Activated T-helper 1 cell treated with anti-CD3 and anti-CD28 coated beads, Interleukin-12 subunit alpha, Interleukin-12 subunit beta, Interleukin-2, Interleukin-4 antibody, amounts not matched to agents 30 ng/mL and 10 ng/mL and 1 ng/mL, durations not matched to agents 14 hours and 24 hours and 36 hours (primary cell): ENCODE data around the gene ARL10. TPM values are rescaled to one million over a fixed set of nuclear protein-coding genes. Genes with fewer than 3 reads are reported as not detected.
"Not testable (repeated sequence)": the region's sequence is repeated elsewhere in the genome, so short reads cannot be mapped to it uniquely, and the experiment has no call there.

Experiments
- DNase-seq: peaks from one replicate; pipeline ENCODE4 v3.0.0; 2021; ENCODE audit warnings: low spot score
- H3K27ac Mint-ChIP-seq: one replicate; pipeline ENCODE4 v1.8.0; 2021; ENCODE audit warnings: mild to moderate bottlenecking, mixed read lengths
- H3K27me3 Mint-ChIP-seq: one replicate; pipeline ENCODE4 v1.8.0; 2022; ENCODE audit warnings: mild to moderate bottlenecking, moderate library complexity, mixed read lengths; ENCODE audit not compliant: insufficient read depth
- H3K36me3 Mint-ChIP-seq: one replicate; pipeline ENCODE4 v1.8.0; 2021; ENCODE audit warnings: low read depth, mixed read lengths
- H3K4me1 Mint-ChIP-seq: one replicate; pipeline ENCODE4 v1.8.0; 2021; ENCODE audit warnings: low read depth, mixed read lengths
- H3K4me3 Mint-ChIP-seq: one replicate; pipeline ENCODE4 v1.8.0; 2021; ENCODE audit warnings: mild to moderate bottlenecking, moderate library complexity, mixed read lengths
- H3K9me3 Mint-ChIP-seq: one replicate; pipeline ENCODE4 v1.8.0; 2021; ENCODE audit warnings: mixed read lengths
- intact Hi-C: fragments of 100-400 bp; cut with micrococcal nuclease; formaldehyde crosslinking; loops from one replicate; pipeline ENCODE4 v1.15.1; 2024
- total RNA-seq: library from RNA; stranded (reverse); gene quantifications from 2 replicates; pipeline ENCODE4 v1.2.3, GENCODE V29; 2022

ARL10 gene
- total RNA-seq, 1 donor from 2014 or later, result 22.3 TPM

DNA sequence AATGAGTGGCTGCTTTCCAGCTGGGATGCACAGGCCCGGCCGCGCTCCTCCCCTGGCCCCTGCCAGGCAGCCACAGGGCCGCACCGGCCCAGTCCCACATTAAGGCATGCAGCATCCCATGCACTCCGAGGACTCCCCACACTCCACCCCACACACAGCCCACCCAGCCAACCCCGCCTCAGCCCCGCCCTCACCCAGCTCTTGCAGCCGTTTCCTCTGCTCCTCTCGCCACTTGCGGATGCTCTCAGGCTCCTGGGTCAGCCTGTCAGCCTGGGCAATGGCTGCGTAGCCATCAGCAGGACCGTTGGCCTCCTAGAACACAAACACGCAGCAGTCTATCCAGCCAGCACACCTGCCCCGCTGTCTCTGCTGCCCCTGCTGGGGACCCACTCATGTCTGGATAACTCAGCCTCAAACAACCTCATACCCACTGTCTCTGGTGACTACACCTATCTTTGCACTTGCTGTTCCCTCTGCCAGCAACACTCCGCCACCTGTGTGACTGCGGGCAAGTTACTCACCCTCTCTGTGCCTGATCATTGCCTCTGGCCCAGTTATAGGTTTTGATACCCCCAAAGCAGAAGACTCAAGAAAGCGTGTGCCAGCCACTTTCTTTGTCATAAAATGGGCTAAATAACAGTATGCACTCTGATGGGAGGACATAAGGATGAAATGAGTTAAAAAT is 32.6 kb downstream of the ARL10 start:
- Mint-ChIP-seq H3K36me3 (peaks cover 14% of the 10 kb centered on the region), H3K9me3 (no peaks in the 10 kb centered on the region), H3K4me1 (no peaks in the 10 kb centered on the region), H3K27me3 (no peaks in the 10 kb centered on the region), H3K27ac (no peak overlapping the region), H3K4me3 (no peak overlapping the region)
- no peak for DNase-seq
- intact Hi-C loops, result no loop called here

DNA sequence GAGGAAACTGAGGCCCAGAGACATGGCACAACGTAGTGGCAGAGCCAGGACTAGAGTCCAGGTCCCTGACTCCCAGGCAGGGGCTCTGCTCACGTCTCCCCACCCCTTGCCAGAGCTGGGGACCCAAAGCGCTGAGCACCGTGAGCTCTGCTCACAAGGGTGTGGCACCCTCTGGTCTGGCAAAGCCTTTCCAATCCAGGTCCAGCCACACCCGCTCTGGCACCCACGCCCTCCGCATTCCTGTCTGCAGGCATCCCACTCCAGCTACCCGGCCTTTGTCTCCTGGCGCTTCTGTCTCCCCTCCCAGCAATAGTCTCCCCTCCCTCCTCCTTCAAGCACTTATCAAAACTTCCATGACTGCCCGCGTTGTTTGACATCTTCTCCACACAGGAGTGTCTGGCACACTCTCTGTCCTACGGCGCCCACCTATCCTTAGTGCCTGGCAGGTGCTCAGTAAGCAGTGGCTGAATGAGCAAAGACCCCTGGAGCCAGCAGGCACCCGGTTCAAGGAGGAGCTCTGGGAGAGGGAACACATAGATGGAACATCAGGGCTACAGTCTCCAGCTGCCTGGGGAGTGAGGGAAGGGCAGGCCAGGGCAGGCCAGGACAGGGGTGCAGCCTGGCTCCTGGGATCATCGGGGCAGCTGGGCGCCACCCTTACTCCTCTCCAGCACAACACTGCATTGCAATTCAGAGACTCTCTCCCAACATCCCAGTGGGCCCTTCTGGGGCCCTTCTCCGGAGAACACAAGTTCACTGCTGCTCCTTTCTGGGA is 35.3 kb downstream of the ARL10 start:
- intact Hi-C loops, result no loop called here
- Mint-ChIP-seq H3K4me3 (no peak overlapping the region), H3K36me3 (peaks cover 12% of the 10 kb centered on the region), H3K4me1 (no peaks in the 10 kb centered on the region), H3K27ac (no peak overlapping the region), H3K27me3 (no peaks in the 10 kb centered on the region), H3K9me3 (no peaks in the 10 kb centered on the region)
- no peak for DNase-seq

- Mint-ChIP-seq H3K36me3 (peaks cover 12% of the 10 kb centered on the region), H3K9me3 (no peaks in the 10 kb centered on the region), H3K27me3 (no peaks in the 10 kb centered on the region), H3K4me1 (no peaks in the 10 kb centered on the region), H3K27ac (no peak overlapping the region), H3K4me3 (no peak overlapping the region)
- DNase-seq, result no peak
- intact Hi-C loops, result no loop called here
Observed at GRCh38 chr5:176401281-176402205, 36.3 kb downstream of the ARL10 start.

DNA sequence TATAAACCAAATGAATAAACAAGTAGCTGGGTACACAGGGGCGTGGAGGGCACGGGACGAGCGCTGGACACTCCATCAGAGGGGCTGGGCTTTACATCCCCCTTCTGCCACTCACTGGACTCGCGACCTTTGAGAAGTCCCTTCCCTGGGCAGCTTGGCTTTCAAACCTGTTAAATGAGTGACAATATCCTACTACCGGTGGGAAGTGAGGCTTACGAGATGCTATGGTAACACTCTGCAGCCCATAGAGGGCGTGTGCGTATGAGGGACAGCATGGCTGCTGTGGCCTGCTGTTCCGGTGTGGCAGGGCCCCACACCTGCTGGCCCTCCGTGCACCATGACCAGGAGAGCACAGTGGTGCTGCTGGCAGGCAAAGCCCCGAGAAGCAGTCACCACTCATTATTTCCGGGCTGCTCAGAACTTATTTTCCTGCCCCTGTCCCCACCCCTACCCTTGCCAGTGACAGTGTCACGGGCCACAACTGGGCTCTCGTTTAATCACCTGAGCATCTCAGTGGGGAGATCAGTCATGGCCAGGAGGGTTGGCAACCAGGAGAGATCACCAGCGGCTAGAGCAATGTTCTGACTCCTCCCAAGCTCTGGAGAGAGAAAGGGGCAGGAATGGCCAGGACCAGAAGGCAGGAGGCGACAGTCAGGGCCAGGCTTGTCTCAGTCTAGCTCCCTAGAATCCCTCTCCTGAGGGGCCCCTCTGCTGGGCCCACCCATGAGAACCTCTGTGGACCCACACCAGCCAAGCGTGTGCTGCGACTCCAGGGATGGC is 40.6 kb downstream of the ARL10 start:
- H3K4me3 Mint-ChIP-seq, result no peak overlapping the region
- DNase-seq, result no peak
- peaks cover 14% of the 10 kb centered on the region for H3K36me3 Mint-ChIP-seq
- no peak overlapping the region for H3K27ac Mint-ChIP-seq
- H3K4me1 Mint-ChIP-seq, result peaks cover 2% of the 10 kb centered on the region
- no peaks in the 10 kb centered on the region for H3K27me3 Mint-ChIP-seq
- intact Hi-C loops, result no loop called here
- no peaks in the 10 kb centered on the region for H3K9me3 Mint-ChIP-seq

- intact Hi-C loops, result no loop called here
- Mint-ChIP-seq H3K4me1 (peaks cover 9% of the 10 kb centered on the region), H3K27me3 (no peaks in the 10 kb centered on the region), H3K4me3 (no peak overlapping the region), H3K36me3 (peaks cover 17% of the 10 kb centered on the region), H3K27ac (no peak overlapping the region), H3K9me3 (no peaks in the 10 kb centered on the region)
- DNase-seq, result no peak
Observed at GRCh38 chr5:176406436-176407052, 41.3 kb downstream of the ARL10 start.

DNA sequence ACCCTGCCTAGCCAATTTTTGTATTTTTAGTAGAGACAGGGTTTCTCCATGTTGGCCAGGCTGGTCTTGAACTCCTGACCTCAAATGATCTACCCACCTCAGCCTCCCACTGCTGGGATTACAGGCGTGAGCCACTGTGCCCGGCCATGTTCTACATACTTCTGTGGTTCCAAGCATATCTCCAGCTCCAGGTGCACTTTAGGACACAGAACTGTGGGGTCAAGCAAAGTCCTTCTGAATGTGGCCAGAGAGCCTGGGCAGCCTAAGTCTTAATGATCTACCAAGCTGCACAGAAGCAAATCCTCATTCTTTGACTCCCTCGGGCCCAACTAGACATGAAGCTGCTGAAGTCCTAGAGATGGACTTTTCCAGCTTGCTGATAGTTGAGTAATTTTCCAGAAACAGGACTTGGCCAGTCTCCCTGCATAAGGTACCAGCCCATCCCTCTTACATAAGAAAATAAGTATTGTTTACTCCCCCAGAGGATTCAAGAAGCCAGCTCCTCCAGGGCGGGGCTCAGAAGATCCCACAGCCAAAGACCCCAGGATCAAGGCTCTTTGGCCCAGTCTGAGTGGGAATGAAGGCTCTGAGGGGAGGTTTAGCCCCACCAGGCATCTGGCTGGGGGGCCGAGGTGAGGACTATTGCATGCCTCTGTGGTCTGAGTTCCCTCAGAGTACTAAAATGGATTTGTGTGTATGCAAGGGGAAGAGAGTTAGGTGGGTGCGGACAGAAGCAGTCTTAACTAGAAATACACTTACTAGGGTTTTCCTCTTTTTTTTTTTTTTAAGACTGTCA is 42.4 kb downstream of the ARL10 start:
- no peaks in the 10 kb centered on the region for H3K27me3 Mint-ChIP-seq
- H3K36me3 Mint-ChIP-seq, result peaks cover 17% of the 10 kb centered on the region
- no peaks in the 10 kb centered on the region for H3K9me3 Mint-ChIP-seq
- H3K4me1 Mint-ChIP-seq, result peaks cover 13% of the 10 kb centered on the region
- no peak for DNase-seq
- no peak overlapping the region for H3K27ac Mint-ChIP-seq
- intact Hi-C loops, result no loop called here
- no peak overlapping the region for H3K4me3 Mint-ChIP-seq

GRCh38 chr5:176408252-176408573 is 42.9 kb downstream of the ARL10 start:
- H3K4me1 Mint-ChIP-seq, result peaks cover 18% of the 10 kb centered on the region
- DNase-seq, intact Hi-C loops, H3K9me3 Mint-ChIP-seq, H3K4me3 Mint-ChIP-seq, H3K27me3 Mint-ChIP-seq, H3K27ac Mint-ChIP-seq: not testable (repeated sequence)
- H3K36me3 Mint-ChIP-seq, result peaks cover 17% of the 10 kb centered on the region

DNA sequence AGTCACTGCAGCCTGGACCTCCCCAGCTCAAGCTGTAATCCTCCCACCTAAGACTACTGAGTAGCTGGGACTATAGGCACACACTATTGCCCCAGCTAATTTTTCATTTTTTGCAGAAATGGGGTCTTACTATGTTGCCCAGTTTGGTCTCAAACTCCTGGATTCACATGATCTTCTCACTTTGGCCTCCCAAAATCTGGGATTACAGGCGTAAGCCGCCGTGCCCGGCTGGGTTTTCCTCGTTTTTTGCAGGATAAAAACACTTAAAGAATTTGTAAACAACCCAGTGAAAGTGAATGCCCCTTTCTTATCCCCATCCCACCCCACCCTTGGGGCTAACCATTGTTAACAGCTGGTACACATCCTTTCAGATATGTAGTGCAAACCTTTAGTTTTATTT is 43.3 kb downstream of the ARL10 start:
- no peak overlapping the region for H3K27ac Mint-ChIP-seq
- H3K36me3 Mint-ChIP-seq, result peaks cover 17% of the 10 kb centered on the region
- intact Hi-C loops, result no loop called here
- peaks cover 20% of the 10 kb centered on the region for H3K4me1 Mint-ChIP-seq
- H3K4me3 Mint-ChIP-seq, result no peak overlapping the region
- H3K9me3 Mint-ChIP-seq, result no peaks in the 10 kb centered on the region
- no peaks in the 10 kb centered on the region for H3K27me3 Mint-ChIP-seq
- no peak for DNase-seq

DNA sequence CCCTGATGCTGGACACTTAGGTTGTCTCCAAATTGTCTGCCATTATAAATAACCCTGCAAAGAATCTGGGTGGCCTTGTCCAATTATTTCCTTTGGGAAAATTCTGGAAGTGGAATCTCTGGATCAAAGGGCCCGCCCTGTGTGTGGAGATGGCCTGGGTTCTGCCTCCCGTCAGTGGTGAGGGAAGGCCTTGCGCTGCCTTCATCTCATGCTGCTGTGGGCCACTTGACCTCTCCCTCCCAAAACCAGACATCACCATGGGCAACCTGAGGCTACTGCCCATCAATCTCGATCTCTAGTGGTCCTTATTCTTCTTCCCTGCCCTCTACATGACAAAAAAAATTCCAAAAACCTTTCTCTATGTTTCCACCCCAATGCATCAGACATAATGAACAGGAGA is 44.5 kb downstream of the ARL10 start:
- no peak for DNase-seq
- no peaks in the 10 kb centered on the region for H3K27me3 Mint-ChIP-seq
- no peak overlapping the region for H3K4me3 Mint-ChIP-seq
- intact Hi-C loops, result no loop called here
- peaks cover 28% of the 10 kb centered on the region for H3K4me1 Mint-ChIP-seq
- H3K36me3 Mint-ChIP-seq, result peaks cover 17% of the 10 kb centered on the region
- H3K27ac Mint-ChIP-seq, result no peak overlapping the region
- no peaks in the 10 kb centered on the region for H3K9me3 Mint-ChIP-seq

DNA sequence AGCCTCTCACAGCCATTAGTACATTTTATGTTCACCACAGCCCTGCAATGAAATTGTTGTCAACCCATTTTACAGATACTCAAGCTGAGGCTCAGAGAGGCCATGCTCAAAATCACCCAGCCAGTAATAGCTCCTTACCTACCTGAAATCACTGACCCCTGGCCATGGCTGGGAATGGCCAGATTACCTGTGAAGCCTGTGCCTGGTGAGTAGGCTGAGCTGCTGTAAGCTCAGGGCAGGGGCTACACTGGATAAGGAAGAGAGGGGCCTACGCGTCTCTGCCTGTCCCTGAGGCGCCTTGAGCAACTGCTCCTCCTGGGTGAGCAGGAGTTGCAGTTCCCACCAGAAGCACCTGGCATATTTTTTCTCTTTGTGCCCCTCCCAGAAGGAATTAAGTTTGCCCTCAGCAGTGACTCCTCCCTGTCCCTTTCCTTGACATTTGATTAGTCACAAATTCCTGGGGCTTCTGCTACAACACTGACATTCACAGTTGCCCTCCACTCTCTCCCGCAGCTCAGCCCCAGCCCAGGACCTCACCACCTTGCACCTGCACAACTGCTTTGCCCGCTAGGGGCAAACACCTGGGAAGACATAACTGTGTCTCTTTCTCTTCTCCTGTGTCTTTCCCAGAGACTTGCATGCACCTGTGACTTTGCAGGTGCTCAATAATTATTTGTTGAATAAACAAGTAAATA is 45.3 kb downstream of the ARL10 start:
- no peak for DNase-seq
- H3K27ac Mint-ChIP-seq, result no peak overlapping the region
- no peaks in the 10 kb centered on the region for H3K9me3 Mint-ChIP-seq
- no peaks in the 10 kb centered on the region for H3K27me3 Mint-ChIP-seq
- peaks cover 37% of the 10 kb centered on the region for H3K4me1 Mint-ChIP-seq
- peaks cover 17% of the 10 kb centered on the region for H3K36me3 Mint-ChIP-seq
- intact Hi-C loops, result no loop called here
- no peak overlapping the region for H3K4me3 Mint-ChIP-seq

- DNase-seq, result no peak
- Mint-ChIP-seq H3K9me3 (no peaks in the 10 kb centered on the region), H3K4me1 (peaks cover 44% of the 10 kb centered on the region), H3K4me3 (no peak overlapping the region), H3K36me3 (peaks cover 14% of the 10 kb centered on the region), H3K27me3 (no peaks in the 10 kb centered on the region), H3K27ac (no peak overlapping the region)
- intact Hi-C loops, result no loop called here
Observed at GRCh38 chr5:176412517-176413254, 47.4 kb downstream of the ARL10 start.
